Colonic mucosa (tissue), 4 donors: Measurements from ENCODE around the gene BRSK2. TPM values are rescaled to one million over a fixed set of nuclear protein-coding genes. Genes with fewer than 3 reads are reported as not detected.
A peak's percentile ranks its signal among the peaks of the same experiment; 100 is the strongest.

Experiments
- DNase-seq: peaks from one replicate; pipeline ENCODE4 v3.0.0-alpha.2; 2020
- H3K27ac ChIP-seq: fragments of 200-600 bp; one replicate; pipeline ENCODE4 v1.8.0; 2021
- H3K27me3 ChIP-seq: fragments of 200-600 bp; one replicate; pipeline ENCODE4 v1.8.0; 2021
- H3K36me3 ChIP-seq: fragments of 200-600 bp; one replicate; pipeline ENCODE4 v1.8.0; 2021
- H3K4me1 ChIP-seq: fragments of 200-600 bp; one replicate; pipeline ENCODE4 v1.8.0; 2021; ENCODE audit warnings: mild to moderate bottlenecking
- H3K4me3 ChIP-seq: fragments of 200-600 bp; one replicate; pipeline ENCODE4 v1.8.0; 2021
- H3K9ac ChIP-seq, 2 donors: one replicate each; pipeline ENCODE4 v1.7.0; 2013; ENCODE audit warnings: control low read depth in 2 of 2, low read depth in 2 of 2, low read length in 2 of 2
- H3K9me3 ChIP-seq: fragments of 200-600 bp; one replicate; pipeline ENCODE4 v1.8.0; 2021
- intact Hi-C: fragments of 100-400 bp; cut with DNase I; formaldehyde crosslinking; loops from one replicate; pipeline ENCODE4 v1.14.1; 2022
- total RNA-seq, 2 donors: library from RNA; stranded (reverse); fragmentation: NEBNext Ultra II Directional in 1 of 2; extraction: Animal tissue kit (Norgen Biotek cat#: 25700) in 1 of 2; gene quantifications; one replicate each; pipeline ENCODE4 v1.2.1, GENCODE V29; 2021
- TF ChIP-seq, protein P1 (sequence below): fragments of 200-600 bp; IDR thresholded peaks from one replicate; pipeline ENCODE4 v1.8.0; 2022; ENCODE audit warnings: antibody characterized with exemption, mild to moderate bottlenecking
- donor health status: healthy.
- donor health status: DM: no; HTN: no; CAD: no.
- donor health status: DM: no; HTN: no; CAD: no.

BRSK2 gene
- total RNA-seq, 2 donors from 2014 or later: 0.52 to 1.2 TPM

DNA sequence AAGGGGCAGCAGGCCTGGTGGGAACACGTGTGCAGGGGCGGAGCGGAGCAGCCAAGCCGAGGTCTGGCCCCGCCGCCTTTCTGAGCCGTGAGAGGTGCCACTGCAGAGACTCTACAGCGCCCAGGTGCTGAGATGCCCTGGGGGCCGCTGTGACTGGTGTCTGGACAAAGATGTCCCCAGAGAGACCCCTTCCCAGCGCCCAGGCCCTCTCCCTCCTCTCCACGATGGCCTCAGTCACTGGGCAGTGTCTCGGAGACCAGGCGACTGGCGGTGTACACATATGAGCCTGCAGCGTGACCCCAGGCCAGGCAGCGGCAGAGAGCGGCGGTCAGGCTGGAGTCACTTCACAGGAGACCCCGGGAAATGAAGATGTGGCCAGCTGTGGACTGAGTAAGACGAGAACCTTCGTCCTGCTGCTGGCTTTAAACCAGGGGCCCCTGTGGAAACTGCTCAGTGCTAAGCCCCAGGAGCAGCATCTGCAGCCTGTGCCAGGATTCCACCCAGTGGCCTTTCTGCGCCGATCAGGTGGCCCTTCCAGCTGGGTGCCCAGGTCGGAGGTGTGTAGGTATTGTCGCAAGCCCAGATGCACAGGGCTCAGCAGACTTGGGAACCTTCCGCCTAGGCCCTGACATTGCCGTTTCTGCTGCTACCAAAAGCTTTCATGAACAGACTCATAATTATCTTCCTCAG is 62.2 kb downstream of the BRSK2 start:
- H3K27me3 ChIP-seq: no peaks in the 10 kb centered on the region

DNA sequence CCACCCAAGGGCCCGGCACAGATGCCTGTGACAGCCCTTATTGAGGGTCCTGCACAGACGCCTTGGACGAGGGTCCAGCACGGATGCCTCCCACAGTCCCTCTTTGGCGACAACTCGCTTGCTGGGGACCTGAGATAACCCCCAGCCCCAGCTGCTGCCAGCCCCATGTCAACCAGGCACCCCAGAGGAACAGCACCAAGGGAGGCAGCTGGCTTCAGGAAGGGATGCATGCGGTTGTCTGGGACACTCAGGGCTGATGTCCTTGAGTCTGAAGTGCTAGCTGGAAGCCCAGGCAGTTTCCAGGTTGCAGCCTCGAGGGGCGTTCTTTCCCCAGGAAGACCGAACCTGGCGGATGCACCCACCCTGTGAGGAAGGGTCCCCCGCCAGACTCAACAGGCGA is 63.0 kb downstream of the BRSK2 start:
- Histone ChIP-seq H3K9ac (no peak overlapping the region), H3K9me3 (no peaks in the 10 kb centered on the region), H3K27me3 (no peaks in the 10 kb centered on the region), H3K4me3 (no peak overlapping the region), H3K4me1 (no peaks in the 10 kb centered on the region), H3K36me3 (no peaks in the 10 kb centered on the region), H3K27ac (no peak overlapping the region)
- TF ChIP-seq, protein P1, sequence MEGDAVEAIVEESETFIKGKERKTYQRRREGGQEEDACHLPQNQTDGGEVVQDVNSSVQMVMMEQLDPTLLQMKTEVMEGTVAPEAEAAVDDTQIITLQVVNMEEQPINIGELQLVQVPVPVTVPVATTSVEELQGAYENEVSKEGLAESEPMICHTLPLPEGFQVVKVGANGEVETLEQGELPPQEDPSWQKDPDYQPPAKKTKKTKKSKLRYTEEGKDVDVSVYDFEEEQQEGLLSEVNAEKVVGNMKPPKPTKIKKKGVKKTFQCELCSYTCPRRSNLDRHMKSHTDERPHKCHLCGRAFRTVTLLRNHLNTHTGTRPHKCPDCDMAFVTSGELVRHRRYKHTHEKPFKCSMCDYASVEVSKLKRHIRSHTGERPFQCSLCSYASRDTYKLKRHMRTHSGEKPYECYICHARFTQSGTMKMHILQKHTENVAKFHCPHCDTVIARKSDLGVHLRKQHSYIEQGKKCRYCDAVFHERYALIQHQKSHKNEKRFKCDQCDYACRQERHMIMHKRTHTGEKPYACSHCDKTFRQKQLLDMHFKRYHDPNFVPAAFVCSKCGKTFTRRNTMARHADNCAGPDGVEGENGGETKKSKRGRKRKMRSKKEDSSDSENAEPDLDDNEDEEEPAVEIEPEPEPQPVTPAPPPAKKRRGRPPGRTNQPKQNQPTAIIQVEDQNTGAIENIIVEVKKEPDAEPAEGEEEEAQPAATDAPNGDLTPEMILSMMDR: no peak
- intact Hi-C loops: no loop called here
- no peak for DNase-seq

More for the DNA sequence above, 62.2 kb downstream of the BRSK2 start:
- intact Hi-C loops: no loop called here
- Histone ChIP-seq H3K9ac (no peak overlapping the region), H3K4me3 (no peak overlapping the region), H3K27ac (no peak overlapping the region), H3K9me3 (no peaks in the 10 kb centered on the region), H3K4me1 (no peaks in the 10 kb centered on the region), H3K36me3 (no peaks in the 10 kb centered on the region)
- TF ChIP-seq, protein P1: no peak
- no peak for DNase-seq

DNA sequence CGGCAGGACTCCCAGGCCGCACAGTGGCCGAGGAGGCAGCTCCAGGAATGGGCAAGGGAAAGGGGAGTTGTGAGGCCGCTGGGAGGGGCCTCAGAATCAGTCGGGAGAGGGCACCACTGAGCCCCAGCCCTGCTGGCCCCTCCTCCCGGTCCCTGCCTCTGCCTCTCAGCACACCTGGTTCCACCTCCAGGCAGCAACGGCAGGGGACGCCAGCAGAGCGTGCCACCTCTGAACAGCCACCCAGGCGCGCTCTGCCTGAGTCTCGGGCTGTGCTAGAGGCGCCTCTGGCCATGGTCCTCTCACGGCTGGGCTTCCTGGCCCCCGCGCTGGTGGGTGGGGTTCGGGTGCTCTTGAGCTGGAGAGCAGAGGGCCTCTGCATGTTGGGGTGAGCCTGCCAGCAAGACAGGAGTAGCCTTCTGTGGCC is 63.9 kb downstream of the BRSK2 start:
- no peak overlapping the region for H3K27ac ChIP-seq
- H3K9ac ChIP-seq: no peak overlapping the region
- no peaks in the 10 kb centered on the region for H3K27me3 ChIP-seq
- intact Hi-C loops: no loop called here
- peak; percentile 69 for DNase-seq
- no peaks in the 10 kb centered on the region for H3K4me1 ChIP-seq
- no peaks in the 10 kb centered on the region for H3K36me3 ChIP-seq
- TF ChIP-seq, protein P1: no peak
- no peaks in the 10 kb centered on the region for H3K9me3 ChIP-seq
- H3K4me3 ChIP-seq: no peak overlapping the region

DNA sequence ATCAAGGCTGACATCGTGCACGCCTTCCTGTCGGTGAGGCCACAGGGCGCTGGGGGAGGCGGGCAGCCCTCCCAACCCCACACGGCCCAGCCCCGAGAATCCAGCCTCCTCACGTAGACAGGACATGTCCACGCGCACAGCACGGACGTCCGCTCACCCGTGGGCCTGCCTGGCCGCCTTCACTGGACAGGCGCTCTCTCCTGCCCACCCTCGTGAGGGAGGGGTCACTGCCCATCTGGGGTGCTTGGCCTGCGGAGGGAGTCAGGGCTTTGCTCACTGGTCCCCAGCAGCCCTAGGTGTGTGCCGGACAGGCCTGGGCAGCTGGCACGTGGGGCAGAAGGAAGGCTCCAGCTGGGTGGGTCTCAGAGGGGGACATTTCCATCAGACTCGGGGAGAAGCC is 64.8 kb downstream of the BRSK2 start:
- Histone ChIP-seq H3K27ac (no peak overlapping the region), H3K9me3 (no peaks in the 10 kb centered on the region), H3K36me3 (no peaks in the 10 kb centered on the region), H3K9ac (no peak overlapping the region), H3K4me3 (no peak overlapping the region), H3K4me1 (no peaks in the 10 kb centered on the region), H3K27me3 (no peaks in the 10 kb centered on the region)
- TF ChIP-seq, protein P1: no peak
- no peak for DNase-seq
- intact Hi-C loops: no loop called here

DNA sequence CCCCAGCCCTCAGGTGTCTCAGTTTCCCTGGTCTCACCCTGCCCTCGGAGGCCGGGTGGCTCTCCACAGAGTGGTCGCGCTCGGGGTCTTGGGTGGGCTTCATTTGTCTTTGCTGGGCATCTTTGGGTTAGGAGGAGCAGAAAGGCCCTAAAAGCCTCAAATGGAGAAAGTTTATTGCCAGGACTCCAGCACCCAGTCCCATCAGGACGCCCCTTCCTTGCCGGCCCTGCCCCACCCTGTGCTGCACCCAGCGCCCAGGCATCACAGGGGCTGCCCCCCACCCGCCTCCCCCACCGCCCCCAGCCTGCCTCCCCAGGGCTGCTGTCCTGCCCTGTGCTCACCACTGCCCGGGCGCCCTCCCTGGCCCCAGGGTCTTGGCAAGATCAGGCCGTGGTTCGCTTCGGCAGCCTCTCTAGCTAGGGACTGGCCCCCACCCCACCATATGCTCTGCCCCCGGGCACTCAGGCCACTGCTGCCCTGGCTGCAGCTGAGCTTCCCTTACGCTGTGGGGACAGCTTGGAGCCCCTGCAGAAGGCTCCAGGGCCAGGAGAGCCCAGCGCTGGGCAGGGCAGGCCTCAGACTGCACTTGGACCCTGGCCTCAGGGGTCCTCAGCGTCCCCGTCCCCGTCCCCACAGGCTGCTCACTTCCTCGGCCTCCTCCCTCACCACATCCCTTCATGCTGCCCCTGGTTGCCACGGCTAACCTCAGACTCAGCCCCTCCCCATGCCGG is 65.5 kb downstream of the BRSK2 start:
- Histone ChIP-seq H3K9me3 (no peaks in the 10 kb centered on the region), H3K27ac (no peak overlapping the region), H3K27me3 (no peaks in the 10 kb centered on the region), H3K4me3 (no peak overlapping the region), H3K36me3 (no peaks in the 10 kb centered on the region), H3K9ac (no peak overlapping the region), H3K4me1 (no peaks in the 10 kb centered on the region)
- no peak for DNase-seq
- TF ChIP-seq, protein P1: no peak
- intact Hi-C loops: loop anchor here (5.0 kb wide), 1 partner anchor 62 kb away; no protein-coding TSS in a partner anchor
